PC-3 (cell line): ENCODE measurements around the gene CDH13.

ENCODE experiments used
- EZH2 ChIP-seq: fragments of 300-600 bp; sonication (generic); IDR thresholded peaks from one replicate; pipeline ENCODE4 v1.6.1; 2017; ENCODE audit warnings: antibody characterized with exemption, mild to moderate bottlenecking, low read length; ENCODE audit not compliant: unreplicated experiment
- EZH2phosphoT487 ChIP-seq: fragments of 300-600 bp; sonication (generic); IDR thresholded peaks from 2 replicates; pipeline ENCODE4 v1.6.1; 2018; ENCODE audit warnings: mild to moderate bottlenecking, antibody characterized with exemption, low read length, borderline replicate concordance
- TF ChIP-seq, protein P1 (sequence below): fragments of 300-600 bp; sonication (generic); conservative IDR thresholded peaks from 2 replicates; pipeline ENCODE4 v1.5.1; 2017; ENCODE audit warnings: antibody characterized with exemption, low read depth, mild to moderate bottlenecking, low read length

DNA sequence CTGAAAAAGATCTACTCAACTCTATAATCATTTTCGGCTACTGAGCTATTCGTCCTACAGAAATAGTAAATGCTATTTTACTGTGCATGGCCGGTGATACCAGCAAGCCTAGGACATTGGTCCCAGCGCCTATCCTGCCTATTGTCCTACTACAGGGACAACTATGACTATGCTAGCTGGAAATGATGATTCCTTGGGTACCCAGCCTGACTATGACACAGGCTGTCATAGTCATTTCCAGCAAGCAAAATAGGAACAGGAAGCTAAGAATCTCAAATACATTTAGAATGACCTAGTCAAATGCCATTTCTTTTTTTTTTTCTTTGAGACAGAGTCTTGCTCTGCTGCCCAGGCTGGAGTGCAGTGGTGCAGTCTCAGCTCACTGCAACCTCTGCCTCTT lies 1147.3 kb downstream of the CDH13 start:
- TF ChIP-seq EZH2 = no peak
- TF ChIP-seq, protein P1, sequence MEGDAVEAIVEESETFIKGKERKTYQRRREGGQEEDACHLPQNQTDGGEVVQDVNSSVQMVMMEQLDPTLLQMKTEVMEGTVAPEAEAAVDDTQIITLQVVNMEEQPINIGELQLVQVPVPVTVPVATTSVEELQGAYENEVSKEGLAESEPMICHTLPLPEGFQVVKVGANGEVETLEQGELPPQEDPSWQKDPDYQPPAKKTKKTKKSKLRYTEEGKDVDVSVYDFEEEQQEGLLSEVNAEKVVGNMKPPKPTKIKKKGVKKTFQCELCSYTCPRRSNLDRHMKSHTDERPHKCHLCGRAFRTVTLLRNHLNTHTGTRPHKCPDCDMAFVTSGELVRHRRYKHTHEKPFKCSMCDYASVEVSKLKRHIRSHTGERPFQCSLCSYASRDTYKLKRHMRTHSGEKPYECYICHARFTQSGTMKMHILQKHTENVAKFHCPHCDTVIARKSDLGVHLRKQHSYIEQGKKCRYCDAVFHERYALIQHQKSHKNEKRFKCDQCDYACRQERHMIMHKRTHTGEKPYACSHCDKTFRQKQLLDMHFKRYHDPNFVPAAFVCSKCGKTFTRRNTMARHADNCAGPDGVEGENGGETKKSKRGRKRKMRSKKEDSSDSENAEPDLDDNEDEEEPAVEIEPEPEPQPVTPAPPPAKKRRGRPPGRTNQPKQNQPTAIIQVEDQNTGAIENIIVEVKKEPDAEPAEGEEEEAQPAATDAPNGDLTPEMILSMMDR = no peak
- TF ChIP-seq EZH2phosphoT487 = no peak
